Neutrophil (primary cell): ENCODE measurements around the gene GSC2.

ENCODE experiments used
- H3K27ac ChIP-seq: fragments of 200-600 bp; sonication (generic); 2 replicates; pipeline ENCODE4 v1.5.1; 2016; ENCODE audit warnings: mild to moderate bottlenecking, moderate library complexity
- H3K27me3 ChIP-seq: fragments of 200-600 bp; sonication (generic); 2 replicates; pipeline ENCODE4 v1.6.0; 2016; ENCODE audit warnings: mild to moderate bottlenecking
- H3K36me3 ChIP-seq: fragments of 200-600 bp; sonication (generic); 2 replicates; pipeline ENCODE4 v1.5.1; 2017
- H3K4me1 ChIP-seq, 2 experiments: fragments of 200-600 bp in 1 of 2; sonication (generic) in 1 of 2; 1 replicate in 1 of 2; 2 replicates in 1 of 2; pipeline versions ENCODE4 v1.5.1 to v1.6.1; 2013 to 2016; ENCODE audit warnings: low read depth in 1 of 2, low read length in 1 of 2, mild to moderate bottlenecking in 1 of 2, moderate library complexity in 1 of 2; ENCODE audit not compliant: control insufficient read depth in 1 of 2, insufficient read depth in 1 of 2
- H3K4me3 ChIP-seq, 2 experiments: fragments of 200-600 bp in 1 of 2; sonication (generic) in 1 of 2; 1 replicate in 1 of 2; 2 replicates in 1 of 2; pipeline ENCODE4 v1.5.1; 2013 to 2016; ENCODE audit warnings: low read depth in 1 of 2, low read length in 1 of 2, mild to moderate bottlenecking in 1 of 2, moderate library complexity in 1 of 2
- H3K9me3 ChIP-seq: fragments of 200-600 bp; sonication (generic); 2 replicates; pipeline ENCODE4 v1.5.1; 2016
- TF ChIP-seq, protein P1 (sequence below): fragments of 200-600 bp; sonication (generic); IDR thresholded peaks from 2 replicates; pipeline ENCODE4 v1.5.1; 2016; ENCODE audit warnings: antibody characterized with exemption

Gene GSC2

DNA sequence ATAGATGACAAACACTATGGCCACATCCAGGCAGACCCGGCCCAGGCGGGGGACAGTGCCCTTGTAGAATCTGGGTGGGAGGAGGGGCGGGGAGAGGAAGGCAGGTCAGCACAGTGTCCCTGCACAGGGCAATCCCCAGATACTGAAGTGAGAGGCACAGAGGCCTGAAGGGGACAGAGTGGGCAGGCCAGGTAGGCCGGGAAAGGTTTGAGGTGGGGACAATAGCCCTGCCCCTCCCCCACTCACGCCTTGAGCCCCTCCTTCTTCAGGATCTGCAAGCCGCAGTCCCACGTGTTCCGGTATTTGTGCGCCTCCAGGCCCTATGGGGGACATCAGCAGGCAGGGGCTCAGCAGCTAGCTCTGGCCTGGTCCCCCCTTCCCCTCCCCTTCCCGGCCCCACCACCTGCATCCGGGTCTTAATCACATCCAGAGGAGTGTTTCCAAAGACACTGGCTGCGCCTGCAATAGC lies 26.1 kb upstream of the GSC2 start:
- peaks cover 36 to 44% of the 10 kb centered on the region in 2 experiments for H3K4me1 ChIP-seq

DNA sequence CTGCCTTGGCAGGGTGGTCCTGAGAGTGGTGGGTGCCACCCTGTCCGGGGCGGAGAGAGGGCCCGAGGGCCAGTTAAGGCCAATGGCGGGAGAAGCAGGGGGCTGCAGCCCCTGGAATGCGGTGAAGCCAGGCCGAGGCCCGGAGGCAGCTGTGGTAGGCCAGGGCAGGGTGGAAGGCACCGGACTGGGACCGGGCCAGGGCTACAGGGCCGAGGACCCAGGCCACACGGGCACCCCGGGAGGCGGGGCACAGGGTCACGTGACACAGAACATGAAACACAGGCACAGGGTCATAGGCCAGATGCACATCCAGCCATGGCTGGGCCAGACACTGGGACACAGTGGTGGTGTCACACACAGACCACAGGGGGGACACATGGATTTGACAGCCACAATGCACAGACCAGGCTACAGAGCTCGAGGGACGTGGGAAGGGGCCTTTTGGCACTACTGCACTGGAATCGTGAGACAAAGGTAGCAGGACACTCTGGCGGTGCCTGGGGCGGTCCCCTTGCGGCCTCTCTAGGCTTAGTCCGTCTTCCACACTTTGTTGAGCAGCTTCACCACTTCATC lies 25.6 kb upstream of the GSC2 start:
- TF ChIP-seq, protein P1, sequence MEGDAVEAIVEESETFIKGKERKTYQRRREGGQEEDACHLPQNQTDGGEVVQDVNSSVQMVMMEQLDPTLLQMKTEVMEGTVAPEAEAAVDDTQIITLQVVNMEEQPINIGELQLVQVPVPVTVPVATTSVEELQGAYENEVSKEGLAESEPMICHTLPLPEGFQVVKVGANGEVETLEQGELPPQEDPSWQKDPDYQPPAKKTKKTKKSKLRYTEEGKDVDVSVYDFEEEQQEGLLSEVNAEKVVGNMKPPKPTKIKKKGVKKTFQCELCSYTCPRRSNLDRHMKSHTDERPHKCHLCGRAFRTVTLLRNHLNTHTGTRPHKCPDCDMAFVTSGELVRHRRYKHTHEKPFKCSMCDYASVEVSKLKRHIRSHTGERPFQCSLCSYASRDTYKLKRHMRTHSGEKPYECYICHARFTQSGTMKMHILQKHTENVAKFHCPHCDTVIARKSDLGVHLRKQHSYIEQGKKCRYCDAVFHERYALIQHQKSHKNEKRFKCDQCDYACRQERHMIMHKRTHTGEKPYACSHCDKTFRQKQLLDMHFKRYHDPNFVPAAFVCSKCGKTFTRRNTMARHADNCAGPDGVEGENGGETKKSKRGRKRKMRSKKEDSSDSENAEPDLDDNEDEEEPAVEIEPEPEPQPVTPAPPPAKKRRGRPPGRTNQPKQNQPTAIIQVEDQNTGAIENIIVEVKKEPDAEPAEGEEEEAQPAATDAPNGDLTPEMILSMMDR: no peak
- H3K4me1 ChIP-seq: peaks cover 42 to 49% of the 10 kb centered on the region in 2 experiments
- H3K9me3 ChIP-seq: no peaks in the 10 kb centered on the region
- H3K4me3 ChIP-seq: no peak overlapping the region
- peaks cover 14% of the 10 kb centered on the region for H3K27me3 ChIP-seq
- no peak overlapping the region for H3K27ac ChIP-seq
- peaks cover 29% of the 10 kb centered on the region for H3K36me3 ChIP-seq

More for the DNA sequence above, 26.1 kb upstream of the GSC2 start:
- Histone ChIP-seq H3K9me3 (no peaks in the 10 kb centered on the region), H3K27ac (no peak overlapping the region), H3K27me3 (peaks cover 9% of the 10 kb centered on the region), H3K4me3 (no peak overlapping the region), H3K36me3 (peaks cover 35% of the 10 kb centered on the region)
- TF ChIP-seq, protein P1: no peak

DNA sequence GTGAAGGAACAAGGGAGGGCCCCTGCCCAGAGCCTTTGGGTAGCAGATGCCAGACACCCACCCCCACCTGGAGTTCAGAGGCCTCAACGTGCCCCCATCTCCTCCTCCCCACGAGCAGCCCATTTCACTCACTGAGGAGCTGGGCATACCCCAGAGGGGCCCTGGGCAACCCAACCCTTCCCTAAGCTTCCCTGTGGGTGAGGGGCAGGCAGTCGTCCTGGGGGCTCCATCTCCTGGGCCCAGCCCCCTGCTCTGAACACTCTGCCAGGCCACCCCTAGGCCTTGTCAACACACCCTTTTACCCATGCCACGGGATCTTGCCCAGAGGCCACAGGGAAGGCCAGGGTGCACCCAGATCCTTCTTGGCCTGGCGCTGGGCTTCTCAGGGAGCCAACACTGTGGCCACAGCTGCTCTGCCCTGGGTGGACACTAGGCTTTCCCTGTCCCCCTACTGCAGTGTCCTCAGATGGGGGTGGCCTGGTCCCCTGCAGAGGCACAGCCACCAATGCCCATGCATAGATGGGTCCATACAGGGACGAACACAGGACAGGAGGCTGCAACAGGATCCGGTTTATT lies 25.0 kb upstream of the GSC2 start:
- peaks cover 44 to 52% of the 10 kb centered on the region in 2 experiments for H3K4me1 ChIP-seq
- H3K27ac ChIP-seq: peak overlapping the region; percentile 66
- H3K9me3 ChIP-seq: no peaks in the 10 kb centered on the region
- peaks cover 24% of the 10 kb centered on the region for H3K36me3 ChIP-seq
- TF ChIP-seq, protein P1: no peak
- peaks cover 20% of the 10 kb centered on the region for H3K27me3 ChIP-seq
- no peak overlapping the region for H3K4me3 ChIP-seq

DNA sequence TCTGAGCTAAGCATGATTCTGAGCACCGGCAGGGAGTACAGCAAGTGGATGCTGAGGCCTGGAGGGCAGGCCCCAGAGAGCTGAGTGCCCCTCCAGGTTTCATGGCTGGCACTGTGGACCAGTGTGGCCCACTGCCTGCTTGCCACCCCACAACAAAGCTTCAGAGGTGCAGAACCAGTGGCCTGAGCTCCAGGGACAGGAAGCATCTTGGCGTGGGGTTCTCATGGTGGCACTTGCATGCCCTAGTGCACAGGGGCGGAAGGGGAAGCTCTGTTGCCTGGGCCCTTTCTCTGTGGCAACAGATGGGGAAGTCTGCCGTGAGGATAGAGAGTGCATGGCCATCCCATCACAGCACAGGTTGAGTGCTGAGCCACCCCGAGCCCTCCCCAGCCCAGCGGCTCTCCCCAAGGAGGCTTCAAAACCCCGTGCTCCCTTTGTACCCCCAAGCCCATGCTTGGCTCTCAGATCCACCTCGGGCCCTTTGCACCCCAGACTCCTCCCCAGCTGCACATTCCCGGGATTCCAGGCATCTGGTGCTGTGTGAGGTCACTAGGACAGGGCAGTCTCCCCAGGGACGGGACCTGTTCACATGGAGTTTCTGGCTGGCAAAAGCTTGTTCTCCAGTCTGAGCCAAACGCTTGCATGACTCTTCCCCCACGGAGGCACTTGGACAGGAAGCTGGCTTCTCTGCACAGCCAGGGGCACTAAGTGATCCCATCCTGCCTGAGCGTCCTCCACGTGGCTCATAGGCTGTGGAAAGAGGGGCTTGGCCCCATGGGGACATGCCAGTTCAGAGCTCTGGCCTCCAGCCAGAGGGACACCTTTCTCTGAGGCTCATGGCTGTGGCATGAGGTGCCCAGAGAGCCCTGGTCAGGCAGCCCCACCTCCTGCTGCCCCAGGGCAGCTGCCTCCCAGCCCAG lies 24.3 kb upstream of the GSC2 start:
- H3K27me3 ChIP-seq: peaks cover 27% of the 10 kb centered on the region
- H3K27ac ChIP-seq: peak overlapping the region; percentile 66
- H3K9me3 ChIP-seq: no peaks in the 10 kb centered on the region
- H3K4me1 ChIP-seq: peaks cover 37 to 47% of the 10 kb centered on the region in 2 experiments
- TF ChIP-seq, protein P1: no peak
- no peak overlapping the region for H3K4me3 ChIP-seq
- peaks cover 17% of the 10 kb centered on the region for H3K36me3 ChIP-seq

DNA sequence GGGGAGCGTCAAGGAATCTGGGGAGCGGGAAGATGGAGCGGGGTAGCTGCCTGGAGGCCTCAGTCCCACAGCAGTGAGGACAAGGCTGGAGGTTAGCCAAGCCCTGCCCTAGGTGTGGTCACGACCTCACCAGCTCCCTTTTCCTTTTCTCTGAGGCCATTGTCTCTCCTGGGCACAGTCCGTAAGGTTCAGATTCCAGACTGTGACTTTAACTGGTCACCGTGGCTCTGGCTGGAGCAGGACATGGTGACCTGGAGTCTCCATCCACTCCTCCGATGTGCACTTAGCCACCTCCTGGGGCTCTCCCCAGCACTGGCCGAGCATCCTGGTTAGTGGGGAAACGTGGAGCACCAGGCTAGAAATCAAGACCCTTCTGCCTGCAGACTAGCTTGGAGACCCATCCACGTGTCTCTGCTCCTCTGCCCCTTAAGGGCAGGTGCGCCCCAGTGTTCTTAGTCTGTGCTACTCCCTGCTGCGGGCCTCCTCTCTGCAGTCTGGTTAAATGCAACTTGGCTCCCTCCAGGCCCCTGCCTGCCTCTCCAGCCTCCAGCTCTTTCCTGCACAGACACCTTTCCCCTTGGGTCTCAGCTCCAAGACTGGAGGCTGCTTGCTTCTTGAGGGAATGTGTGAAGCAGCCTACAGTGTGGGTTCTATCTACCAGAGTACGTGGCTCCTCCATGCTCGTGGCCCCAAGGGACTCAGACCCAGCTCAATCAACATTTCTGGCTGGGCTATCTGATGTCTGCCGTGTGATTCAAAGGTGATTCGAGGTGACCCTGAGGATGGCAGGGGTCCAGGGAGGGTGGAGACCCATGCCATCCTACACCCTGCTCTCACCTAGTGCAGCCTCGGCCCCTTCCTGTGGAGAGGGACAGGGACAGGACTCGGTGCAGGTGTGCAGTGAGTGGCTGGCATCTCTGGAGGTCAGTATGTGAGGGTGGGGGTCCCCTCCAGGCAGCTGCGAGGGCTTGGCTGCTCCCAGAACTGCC lies 23.2 kb upstream of the GSC2 start:
- peaks cover 37% of the 10 kb centered on the region for H3K27me3 ChIP-seq
- H3K4me1 ChIP-seq: peaks cover 31 to 40% of the 10 kb centered on the region in 2 experiments
- H3K27ac ChIP-seq: peak overlapping the region; percentile 66

More for the DNA sequence above, 23.2 kb upstream of the GSC2 start:
- TF ChIP-seq, protein P1: no peak
- Histone ChIP-seq H3K36me3 (peaks cover 17% of the 10 kb centered on the region), H3K4me3 (no peak overlapping the region), H3K9me3 (no peaks in the 10 kb centered on the region)
